Gastrocnemius medialis (tissue), 4 donors: ENCODE results near the gene CPSF2.

Experiments used
- CTCF ChIP-seq, 5 experiments: fragments of 450-650 bp in 3 of 5; fragments of 200-600 bp in 2 of 5; sonication (generic) in 2 of 5; IDR thresholded peaks in 4 of 5; conservative IDR thresholded peaks in 1 of 5; 1 replicate in 4 of 5; 2 replicates in 1 of 5; pipeline ENCODE4 v1.5.1; 2016 to 2019; ENCODE audit warnings: antibody characterized with exemption in 5 of 5, mild to moderate bottlenecking in 3 of 5, moderate library complexity in 3 of 5
- POLR2A ChIP-seq, 2 donors: fragments of 450-650 bp; IDR thresholded peaks; one replicate each; pipeline ENCODE4 v1.6.1; 2017; ENCODE audit warnings: antibody characterized with exemption in 2 of 2, mild to moderate bottlenecking in 2 of 2, moderate library complexity in 2 of 2

DNA sequence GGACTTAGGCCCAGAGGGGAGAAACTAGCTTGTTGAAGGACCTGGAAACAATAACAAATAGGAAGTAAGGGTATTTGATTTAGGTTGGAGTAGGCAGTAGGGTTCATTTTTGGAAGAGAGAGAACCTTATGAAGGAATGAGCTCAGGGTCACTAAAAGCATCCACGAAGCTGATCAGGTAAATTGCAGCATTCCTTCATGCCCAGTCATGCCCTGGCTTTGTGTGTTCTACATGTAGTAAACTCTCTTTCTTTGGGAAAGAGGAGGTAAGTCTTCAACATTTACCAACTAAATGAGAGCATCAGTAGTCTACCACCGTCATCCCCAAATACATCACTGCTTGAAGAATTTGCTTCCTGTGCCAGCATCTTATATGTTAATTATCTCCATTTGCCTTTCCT lies 54.7 kb downstream of the CPSF2 start:
- TF ChIP-seq CTCF (IDR thresholded peaks at IDR 0.05 in 4 of 5, conservative IDR thresholded peaks at IDR 0.05 in 1 of 5) (no peak), POLR2A (IDR thresholded peaks at IDR 0.05) (no peak)
